T-helper 2 cell treated with Interferon-gamma antibody and Interleukin-4, amounts not matched to agents 5 μg/mL and 100 μg/mL, for 36 hours (primary cell): ENCODE data around the gene GPX3.

Experiments used
- DNase-seq: peaks from one replicate; pipeline ENCODE4 v3.0.0; 2021; ENCODE audit warnings: low spot score
- H3K27ac Mint-ChIP-seq: one replicate; pipeline ENCODE4 v1.8.0; 2021; ENCODE audit warnings: mild to moderate bottlenecking, mixed read lengths
- H3K27me3 Mint-ChIP-seq: one replicate; pipeline ENCODE4 v1.8.0; 2021; ENCODE audit warnings: low read depth, mixed read lengths
- H3K36me3 Mint-ChIP-seq: one replicate; pipeline ENCODE4 v1.8.0; 2021; ENCODE audit warnings: low read depth, mixed read lengths
- H3K4me1 Mint-ChIP-seq: one replicate; pipeline ENCODE4 v1.8.0; 2021; ENCODE audit warnings: low read depth, mixed read lengths
- H3K4me3 Mint-ChIP-seq: one replicate; pipeline ENCODE4 v1.8.0; 2022; ENCODE audit warnings: mild to moderate bottlenecking, moderate library complexity, mixed read lengths
- H3K9me3 Mint-ChIP-seq: one replicate; pipeline ENCODE4 v1.8.0; 2021; ENCODE audit warnings: mixed read lengths

GPX3 gene

GRCh38 chr5:151077419-151077818 is 57.0 kb downstream of the GPX3 start:
- DNase-seq = no peak
- H3K27ac Mint-ChIP-seq = no peak overlapping the region
- peak overlapping the region; percentile 47 for H3K4me3 Mint-ChIP-seq
- H3K36me3 Mint-ChIP-seq = peaks cover 63% of the 10 kb centered on the region
- H3K9me3 Mint-ChIP-seq = no peaks in the 10 kb centered on the region
- H3K4me1 Mint-ChIP-seq = peaks cover 53% of the 10 kb centered on the region
- no peaks in the 10 kb centered on the region for H3K27me3 Mint-ChIP-seq

- Mint-ChIP-seq H3K36me3 (peaks cover 63% of the 10 kb centered on the region), H3K27ac (peak overlapping the region; percentile 93), H3K4me3 (peak overlapping the region; percentile 89), H3K9me3 (no peaks in the 10 kb centered on the region), H3K27me3 (no peaks in the 10 kb centered on the region), H3K4me1 (peaks cover 55% of the 10 kb centered on the region)
- no peak for DNase-seq
Measured at GRCh38 chr5:151077967-151078366, 57.6 kb downstream of the GPX3 start.
